Measurements from ENCODE around the gene LYPD3.

GRCh38 chr19:43444531-43445287 lies 20.7 kb downstream of the LYPD3 start:
- TF ChIP-seq CTCF (IDR thresholded peaks at IDR 0.05; ENCODE audit: extremely low read depth in 1 of 2, insufficient read depth in 1 of 2, low read depth in 1 of 2, low read length in 2 of 2): no peak
- TF ChIP-seq FOS (IDR thresholded peaks at IDR 0.05; ENCODE audit: borderline replicate concordance, insufficient read depth, low read length): no peak
- TF ChIP-seq POLR2AphosphoS5 (IDR thresholded peaks at IDR 0.05; ENCODE audit: insufficient read depth, low read depth, low read length): no peak
- TF ChIP-seq POLR2A (IDR thresholded peaks at IDR 0.05; ENCODE audit: low read depth, low read length): no peak
- no peak for TF ChIP-seq EZH2 (IDR thresholded peaks at IDR 0.05; ENCODE audit: borderline replicate concordance, low read depth, low read length, severe bottlenecking)
- TF ChIP-seq MYC (IDR thresholded peaks at IDR 0.05; ENCODE audit: low read depth, low read length): no peak
- no peak for TF ChIP-seq JUN (IDR thresholded peaks at IDR 0.05; ENCODE audit: borderline replicate concordance, insufficient read depth, insufficient read length, low read depth)
- TF ChIP-seq MAX (IDR thresholded peaks at IDR 0.05; ENCODE audit: insufficient read depth, insufficient read length): no peak

Measured in endothelial cell of umbilical vein (primary cell).